Endothelial cell of umbilical vein (primary cell): ENCODE data around the gene KLRG1. TPM values are rescaled to one million over a fixed set of nuclear protein-coding genes. Genes with fewer than 3 reads are reported as not detected.

ENCODE experiments used
- BruUV-seq: library from RNA; stranded (reverse); fragments of 400-500 nt; replicated peaks from 2 replicates; lab custom pipeline; 2021; lab: Mats Ljungman, UMichigan
- CTCF ChIA-PET: fragments of 300-600, 350-600 bp; sonication (Branson Sonifier 250); formaldehyde crosslinking; loops from one replicate; lab custom pipeline; 2021; ENCODE audit warnings: antibody characterized with exemption, inconsistent platforms; lab: Charles Lee
- POLR2A ChIA-PET: fragments of 300-600, 350-600 bp; sonication (Branson Sonifier 250); formaldehyde crosslinking; loops from one replicate; lab custom pipeline; 2021; ENCODE audit warnings: antibody characterized with exemption, inconsistent platforms; lab: Charles Lee
- DNase-seq: peaks from one replicate; pipeline ENCODE4 v3.0.0-alpha.2; 2011; ENCODE audit warnings: low read depth, low spot score
- FAIRE-seq: peaks from 2 replicates; lab custom pipeline; 2011; peaks lifted over from hg19 to GRCh38; lab: Jason Lieb, UNC
- H2AFZ ChIP-seq: 2 replicates; pipeline ENCODE4 v1.6.0; 2012; ENCODE audit warnings: low read depth, low read length, control low read depth, inconsistent platforms
- H3K27ac ChIP-seq: 2 replicates; pipeline ENCODE4 v1.5.1; 2011; ENCODE audit warnings: low read depth, mild to moderate bottlenecking, control low read depth, low read length, moderate library complexity; ENCODE audit not compliant: insufficient read depth
- H3K27me3 ChIP-seq, 2 experiments: 2 replicates each; pipeline versions ENCODE4 v1.6.0 to v1.6.1; 2011; ENCODE audit warnings: low read length in 2 of 2, mixed read lengths in 1 of 2; ENCODE audit not compliant: control insufficient read depth in 2 of 2, insufficient read depth in 2 of 2
- H3K36me3 ChIP-seq, 2 experiments: 2 replicates in 1 of 2; 3 replicates in 1 of 2; pipeline ENCODE4 v1.5.1; 2011; ENCODE audit warnings: low read length in 2 of 2, mild to moderate bottlenecking in 1 of 2, moderate library complexity in 1 of 2; ENCODE audit not compliant: control insufficient read depth in 2 of 2, insufficient read depth in 2 of 2; ENCODE audit errors: extremely low read depth in 1 of 2
- H3K4me1 ChIP-seq: 3 replicates; pipeline ENCODE4 v1.5.1; 2011; ENCODE audit warnings: mild to moderate bottlenecking, low read length; ENCODE audit not compliant: control insufficient read depth, insufficient read depth; ENCODE audit errors: extremely low read depth
- H3K4me2 ChIP-seq: 2 replicates; pipeline ENCODE4 v1.6.1; 2011; ENCODE audit warnings: low read length, control low read depth, mixed read lengths; ENCODE audit not compliant: insufficient read depth
- H3K4me3 ChIP-seq, 3 experiments: fragments of 200-600 bp in 1 of 3; sonication (generic), shearing (Covaris generic) in 1 of 3; replicated peaks in 1 of 3; 2 replicates each; pipeline ENCODE4 v1.5.1; 2011 to 2016; ENCODE audit warnings: control low read depth in 3 of 3, low read length in 3 of 3, mild to moderate bottlenecking in 2 of 3, inconsistent platforms in 1 of 3, low read depth in 1 of 3, moderate library complexity in 1 of 3; ENCODE audit not compliant: insufficient read depth in 1 of 3
- H3K79me2 ChIP-seq: 2 replicates; pipeline ENCODE4 v1.6.0; 2012; ENCODE audit warnings: low read length, inconsistent platforms; ENCODE audit not compliant: control insufficient read depth, insufficient read depth
- H3K9ac ChIP-seq: replicated peaks from 2 replicates; pipeline ENCODE3; 2011; ENCODE audit warnings: low read length, control low read depth; ENCODE audit not compliant: insufficient read depth; ENCODE audit errors: extremely low read depth
- H3K9me1 ChIP-seq: replicated peaks from 3 replicates; pipeline ENCODE4 v1.6.0; 2011; ENCODE audit warnings: mild to moderate bottlenecking, low read length; ENCODE audit not compliant: control insufficient read depth, insufficient read depth; ENCODE audit errors: extremely low read depth
- H3K9me3 ChIP-seq: replicated peaks from 2 replicates; pipeline ENCODE4 v1.5.1; 2012; ENCODE audit warnings: low read length, inconsistent platforms; ENCODE audit not compliant: control insufficient read depth, insufficient read depth
- H4K20me1 ChIP-seq: replicated peaks from 2 replicates; pipeline ENCODE3; 2011; ENCODE audit warnings: mild to moderate bottlenecking, low read length; ENCODE audit not compliant: control insufficient read depth, insufficient read depth; ENCODE audit errors: extremely low read depth
- EZH2 ChIP-seq: IDR thresholded peaks from 2 replicates; pipeline ENCODE4 v1.6.1; 2012; ENCODE audit warnings: borderline replicate concordance, low read depth, mild to moderate bottlenecking, moderate library complexity, low read length, inconsistent platforms; ENCODE audit not compliant: severe bottlenecking
- FOS ChIP-seq: IDR thresholded peaks from 2 replicates; pipeline ENCODE4 v1.6.1; 2011; ENCODE audit warnings: mild to moderate bottlenecking, low read length, moderate library complexity, borderline replicate concordance; ENCODE audit not compliant: insufficient read depth
- GATA2 ChIP-seq: IDR thresholded peaks from 2 replicates; pipeline ENCODE4 v1.7.0; 2011; ENCODE audit warnings: low read depth, mild to moderate bottlenecking, moderate library complexity, mixed read lengths, low read length; ENCODE audit not compliant: insufficient read length, insufficient read depth
- JUN ChIP-seq: IDR thresholded peaks from 2 replicates; pipeline ENCODE4 v1.6.1; 2011; ENCODE audit warnings: borderline replicate concordance, low read depth; ENCODE audit not compliant: insufficient read length, insufficient read depth
- MYC ChIP-seq: IDR thresholded peaks from one replicate; pipeline ENCODE4 v1.6.1; 2011; ENCODE audit warnings: mild to moderate bottlenecking, low read depth, low read length
- POLR2A ChIP-seq: IDR thresholded peaks from 2 replicates; pipeline ENCODE4 v1.6.1; 2012; ENCODE audit warnings: low read depth, mild to moderate bottlenecking, control low read depth, low read length
- POLR2AphosphoS5 ChIP-seq: IDR thresholded peaks from 2 replicates; pipeline ENCODE4 v1.6.1; 2012; ENCODE audit warnings: low read depth, mild to moderate bottlenecking, control low read depth, low read length, moderate library complexity; ENCODE audit not compliant: insufficient read depth
- dilution Hi-C: fragments of 300-500 bp; cut with MboI; formaldehyde crosslinking; loops from one replicate; pipeline ENCODE4 v1.15.0; 2019; ENCODE audit warnings: low sequenced_read_pairs; ENCODE audit not compliant: extremely low pct_ligation_motif_present
- intact Hi-C: fragments of 100-400 bp; cut with micrococcal nuclease; formaldehyde crosslinking; loops from one replicate; pipeline ENCODE4 v1.10.0; 2022
- polyA plus RNA-seq, 4 experiments: library from polyadenylated mRNA; depleted of rRNA in 3 of 4; stranded (reverse) in 3 of 4; unstranded in 1 of 4; fragments of >200 nt; gene quantifications; 2 replicates each; pipeline versions ENCODE4 v1.2.1 to v1.2.3, GENCODE V29; 2011 to 2012; ENCODE audit warnings: missing spikeins in 1 of 4
- total RNA-seq: library from RNA; stranded (reverse); gene quantifications from 2 replicates; pipeline ENCODE4 v1.2.3, GENCODE V29; 2021
- TF ChIP-seq, protein P1 (sequence below): IDR thresholded peaks from 2 replicates; pipeline ENCODE4 v1.6.1; 2011; ENCODE audit not compliant: insufficient read depth, insufficient read length
- TF ChIP-seq, protein P2 (sequence below), 2 donors: IDR thresholded peaks; 1 replicate in 1 of 2; 2 replicates in 1 of 2; pipeline ENCODE4 v1.5.1; 2011; ENCODE audit warnings: low read length in 2 of 2, mild to moderate bottlenecking in 2 of 2, moderate library complexity in 2 of 2, control low read depth in 1 of 2, inconsistent platforms in 1 of 2, low read depth in 1 of 2; ENCODE audit not compliant: insufficient read depth in 1 of 2; ENCODE audit errors: extremely low read depth in 1 of 2

The KLRG1 gene
- total and polyA plus RNA-seq, 2 donors (not counting 3 experiments of a cell fraction or from before 2014, with no cell fraction given), result 4.4 to 15.9 TPM

DNA sequence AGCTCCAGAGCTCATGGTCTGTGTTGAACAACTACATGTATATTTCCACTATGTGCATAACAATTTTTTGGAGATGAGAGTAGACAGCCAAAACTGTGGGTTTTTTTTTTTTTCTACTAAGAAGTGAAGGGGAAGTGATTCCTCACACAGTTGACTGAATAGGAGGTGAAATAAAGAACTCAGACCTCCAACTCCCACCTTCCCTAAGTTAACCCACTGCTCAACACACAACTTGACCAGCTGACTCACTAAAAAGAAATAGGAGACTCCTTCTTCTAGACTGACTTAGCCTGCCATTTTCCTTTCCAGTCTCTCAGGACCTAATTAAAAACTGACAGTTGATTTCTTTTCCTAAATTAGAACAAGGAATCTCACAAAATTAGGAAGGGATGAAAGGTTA lies 41.6 kb upstream of the KLRG1 start:
- Histone ChIP-seq H3K4me3 (no peak overlapping the region), H3K79me2 (peaks cover 30% of the 10 kb centered on the region), H4K20me1 (peaks cover 2% of the 10 kb centered on the region), H3K36me3 (peaks cover 13 to 14% of the 10 kb centered on the region in 2 experiments), H3K27ac (no peak overlapping the region), H3K9ac (no peak overlapping the region), H2AFZ (no peak overlapping the region), H3K9me3 (no peaks in the 10 kb centered on the region), H3K9me1 (no peaks in the 10 kb centered on the region), H3K27me3 (no peaks in the 10 kb centered on the region), H3K4me2 (peak overlapping the region; percentile 99), H3K4me1 (peaks cover 21% of the 10 kb centered on the region)
- dilution Hi-C loops (no loop called here), intact Hi-C loops (no loop called here)
- BruUV-seq, result no TSS peak
- DNase-seq, result no peak
- CTCF ChIA-PET, result interaction anchor here (1.3 to 3.5 kb wide), 4 partner anchors 57 to 293 kb away, joined by 3 to 37 read pairs (median 12); no protein-coding TSS in a partner anchor
- POLR2A ChIA-PET, result no interaction called here
- FAIRE-seq, result no peak
- TF ChIP-seq, protein P1, sequence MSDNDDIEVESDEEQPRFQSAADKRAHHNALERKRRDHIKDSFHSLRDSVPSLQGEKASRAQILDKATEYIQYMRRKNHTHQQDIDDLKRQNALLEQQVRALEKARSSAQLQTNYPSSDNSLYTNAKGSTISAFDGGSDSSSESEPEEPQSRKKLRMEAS, result no peak
- TF ChIP-seq FOS, result no peak
- no peak for TF ChIP-seq EZH2
- TF ChIP-seq MYC, result no peak
- no peak for TF ChIP-seq GATA2
- no peak for TF ChIP-seq POLR2A
- TF ChIP-seq, protein P2, sequence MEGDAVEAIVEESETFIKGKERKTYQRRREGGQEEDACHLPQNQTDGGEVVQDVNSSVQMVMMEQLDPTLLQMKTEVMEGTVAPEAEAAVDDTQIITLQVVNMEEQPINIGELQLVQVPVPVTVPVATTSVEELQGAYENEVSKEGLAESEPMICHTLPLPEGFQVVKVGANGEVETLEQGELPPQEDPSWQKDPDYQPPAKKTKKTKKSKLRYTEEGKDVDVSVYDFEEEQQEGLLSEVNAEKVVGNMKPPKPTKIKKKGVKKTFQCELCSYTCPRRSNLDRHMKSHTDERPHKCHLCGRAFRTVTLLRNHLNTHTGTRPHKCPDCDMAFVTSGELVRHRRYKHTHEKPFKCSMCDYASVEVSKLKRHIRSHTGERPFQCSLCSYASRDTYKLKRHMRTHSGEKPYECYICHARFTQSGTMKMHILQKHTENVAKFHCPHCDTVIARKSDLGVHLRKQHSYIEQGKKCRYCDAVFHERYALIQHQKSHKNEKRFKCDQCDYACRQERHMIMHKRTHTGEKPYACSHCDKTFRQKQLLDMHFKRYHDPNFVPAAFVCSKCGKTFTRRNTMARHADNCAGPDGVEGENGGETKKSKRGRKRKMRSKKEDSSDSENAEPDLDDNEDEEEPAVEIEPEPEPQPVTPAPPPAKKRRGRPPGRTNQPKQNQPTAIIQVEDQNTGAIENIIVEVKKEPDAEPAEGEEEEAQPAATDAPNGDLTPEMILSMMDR (IDR thresholded peaks at IDR 0.05; ENCODE audit: extremely low read depth in 1 of 2, insufficient read depth in 1 of 2, low read depth in 1 of 2, low read length in 2 of 2), result no peak
- no peak for TF ChIP-seq POLR2AphosphoS5
- no peak for TF ChIP-seq JUN
